ENCODE measurements around the gene HSD3B1.

Gene HSD3B1

GRCh38 chr1:119539636-119540035 is 32.6 kb downstream of the HSD3B1 start:
- TF ChIP-seq, protein P1, sequence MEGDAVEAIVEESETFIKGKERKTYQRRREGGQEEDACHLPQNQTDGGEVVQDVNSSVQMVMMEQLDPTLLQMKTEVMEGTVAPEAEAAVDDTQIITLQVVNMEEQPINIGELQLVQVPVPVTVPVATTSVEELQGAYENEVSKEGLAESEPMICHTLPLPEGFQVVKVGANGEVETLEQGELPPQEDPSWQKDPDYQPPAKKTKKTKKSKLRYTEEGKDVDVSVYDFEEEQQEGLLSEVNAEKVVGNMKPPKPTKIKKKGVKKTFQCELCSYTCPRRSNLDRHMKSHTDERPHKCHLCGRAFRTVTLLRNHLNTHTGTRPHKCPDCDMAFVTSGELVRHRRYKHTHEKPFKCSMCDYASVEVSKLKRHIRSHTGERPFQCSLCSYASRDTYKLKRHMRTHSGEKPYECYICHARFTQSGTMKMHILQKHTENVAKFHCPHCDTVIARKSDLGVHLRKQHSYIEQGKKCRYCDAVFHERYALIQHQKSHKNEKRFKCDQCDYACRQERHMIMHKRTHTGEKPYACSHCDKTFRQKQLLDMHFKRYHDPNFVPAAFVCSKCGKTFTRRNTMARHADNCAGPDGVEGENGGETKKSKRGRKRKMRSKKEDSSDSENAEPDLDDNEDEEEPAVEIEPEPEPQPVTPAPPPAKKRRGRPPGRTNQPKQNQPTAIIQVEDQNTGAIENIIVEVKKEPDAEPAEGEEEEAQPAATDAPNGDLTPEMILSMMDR (IDR thresholded peaks at IDR 0.05; ENCODE audit: low read depth, low read length), result no peak
- Histone ChIP-seq H3K27me3 (ENCODE audit: insufficient read depth, low read depth, severe bottlenecking) (peaks cover 27% of the 10 kb centered on the region), H3K27ac (no peak overlapping the region), H3K36me3 (no peaks in the 10 kb centered on the region), H3K4me3 (ENCODE audit: low read depth, low read length) (no peak overlapping the region), H3K9me3 (ENCODE audit: severe bottlenecking) (no peaks in the 10 kb centered on the region)
- DNase-seq, result no peak

DNA sequence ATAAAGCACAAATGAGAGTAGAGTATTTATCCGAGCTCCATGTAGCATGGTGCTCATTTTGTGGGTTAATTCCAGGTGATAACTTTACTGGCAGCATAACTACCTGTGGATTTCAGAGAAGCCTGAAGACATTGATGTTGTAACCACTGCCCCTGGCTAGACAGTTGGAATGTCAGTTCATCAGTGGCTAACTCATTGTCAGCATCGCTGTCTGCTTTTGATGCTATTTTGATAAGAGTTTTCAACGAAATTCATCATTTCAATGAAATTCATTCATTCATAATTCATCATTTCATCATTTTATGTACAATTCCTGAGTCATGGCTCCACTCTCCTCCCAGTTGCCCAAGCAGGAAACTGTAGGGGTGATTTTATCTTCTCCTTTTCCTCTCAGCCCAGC is 34.4 kb downstream of the HSD3B1 start:
- H3K27me3 ChIP-seq (ENCODE audit: insufficient read depth, low read depth, severe bottlenecking), result peaks cover 21% of the 10 kb centered on the region

DNA sequence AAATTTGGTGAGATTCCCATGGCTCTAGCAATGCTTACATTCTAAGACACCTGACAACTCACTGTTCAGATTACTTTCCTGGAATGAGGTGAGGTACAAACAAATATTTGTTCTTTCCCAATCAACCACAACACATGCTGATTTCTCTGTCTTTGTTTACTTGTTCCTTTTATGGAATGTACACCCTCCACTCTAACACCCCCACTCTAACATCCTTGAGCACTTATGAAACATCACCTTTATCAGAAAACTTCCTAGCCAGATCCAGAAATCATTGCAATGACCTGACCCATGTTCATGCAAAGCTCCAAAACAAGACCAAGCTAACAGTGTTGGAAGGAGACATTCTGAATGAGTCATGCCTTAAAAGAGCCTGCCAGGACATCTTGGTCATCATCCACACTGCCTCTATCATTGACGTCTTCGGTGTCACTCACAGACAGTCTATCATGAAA is 35.5 kb downstream of the HSD3B1 start:
- Histone ChIP-seq H3K9me3 (ENCODE audit: severe bottlenecking) (no peaks in the 10 kb centered on the region), H3K36me3 (no peaks in the 10 kb centered on the region), H3K27me3 (ENCODE audit: insufficient read depth, low read depth, severe bottlenecking) (peaks cover 26% of the 10 kb centered on the region), H3K4me3 (ENCODE audit: low read depth, low read length) (no peak overlapping the region), H3K27ac (no peak overlapping the region)
- DNase-seq, result no peak
- TF ChIP-seq, protein P1 (IDR thresholded peaks at IDR 0.05; ENCODE audit: low read depth, low read length), result no peak

More for the DNA sequence above, 34.4 kb downstream of the HSD3B1 start:
- Histone ChIP-seq H3K27ac (no peak overlapping the region), H3K9me3 (ENCODE audit: severe bottlenecking) (no peaks in the 10 kb centered on the region), H3K4me3 (ENCODE audit: low read depth, low read length) (no peak overlapping the region), H3K36me3 (no peaks in the 10 kb centered on the region)
- TF ChIP-seq, protein P1 (IDR thresholded peaks at IDR 0.05; ENCODE audit: low read depth, low read length), result no peak
- DNase-seq, result no peak

DNA sequence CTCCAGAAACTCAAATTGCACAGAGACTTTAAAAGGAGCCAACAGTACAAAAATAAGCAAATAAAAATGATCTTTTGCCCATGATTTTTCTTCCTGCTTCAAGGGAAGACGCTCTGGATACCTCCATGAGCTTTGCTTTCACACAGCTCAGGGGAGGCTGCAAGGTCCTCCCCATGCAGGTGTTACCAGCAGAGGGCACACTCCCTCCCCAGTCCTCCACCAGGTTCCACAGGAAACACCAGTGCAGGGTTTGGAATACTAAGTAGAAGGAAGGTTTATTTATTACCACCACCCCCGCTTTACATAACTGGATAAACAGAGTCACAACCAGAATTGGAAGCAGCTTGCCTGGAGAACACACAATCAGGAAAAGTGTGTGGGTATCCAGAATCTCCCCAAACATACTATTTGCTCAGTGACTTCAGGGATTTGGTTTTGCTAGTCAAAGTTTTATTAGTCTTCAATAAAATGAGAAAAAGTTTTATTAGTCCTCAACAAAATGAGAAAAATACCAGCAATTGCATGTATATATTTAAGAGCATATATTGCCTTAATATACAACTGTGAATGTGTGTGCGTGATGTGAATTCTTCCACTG is 37.3 kb downstream of the HSD3B1 start:
- no peaks in the 10 kb centered on the region for H3K9me3 ChIP-seq (ENCODE audit: severe bottlenecking)
- peaks cover 24% of the 10 kb centered on the region for H3K27me3 ChIP-seq (ENCODE audit: insufficient read depth, low read depth, severe bottlenecking)
- no peak overlapping the region for H3K4me3 ChIP-seq (ENCODE audit: low read depth, low read length)
- no peak overlapping the region for H3K27ac ChIP-seq
- no peaks in the 10 kb centered on the region for H3K36me3 ChIP-seq
- TF ChIP-seq, protein P1 (IDR thresholded peaks at IDR 0.05; ENCODE audit: low read depth, low read length), result peak; percentile 75
- DNase-seq, result peak; percentile 44

GRCh38 chr1:119546641-119547040 is 39.6 kb downstream of the HSD3B1 start:
- H3K4me3 ChIP-seq (ENCODE audit: low read depth, low read length), result no peak overlapping the region
- no peak for DNase-seq
- TF ChIP-seq, protein P1 (IDR thresholded peaks at IDR 0.05; ENCODE audit: low read depth, low read length), result no peak
- H3K27ac ChIP-seq, result no peak overlapping the region
- H3K9me3 ChIP-seq (ENCODE audit: severe bottlenecking), result no peaks in the 10 kb centered on the region
- H3K36me3 ChIP-seq, result no peaks in the 10 kb centered on the region
- H3K27me3 ChIP-seq (ENCODE audit: insufficient read depth, low read depth, severe bottlenecking), result peaks cover 13% of the 10 kb centered on the region

- peaks cover 13% of the 10 kb centered on the region for H3K27me3 ChIP-seq (ENCODE audit: insufficient read depth, low read depth, severe bottlenecking)
- no peak overlapping the region for H3K4me3 ChIP-seq (ENCODE audit: low read depth, low read length)
- TF ChIP-seq, protein P1 (IDR thresholded peaks at IDR 0.05; ENCODE audit: low read depth, low read length), result no peak
- DNase-seq, result no peak
- no peak overlapping the region for H3K27ac ChIP-seq
- no peaks in the 10 kb centered on the region for H3K36me3 ChIP-seq
- no peaks in the 10 kb centered on the region for H3K9me3 ChIP-seq (ENCODE audit: severe bottlenecking)
Measured at GRCh38 chr1:119547306-119547705, 40.3 kb downstream of the HSD3B1 start.

Measured in WERI-Rb-1 (cell line).